ENCODE results near the gene OTOP1.
"Not testable (repeated sequence)": the region's sequence is repeated elsewhere in the genome, so short reads cannot be mapped to it uniquely, and the experiment has no call there.

OTOP1 gene

GRCh38 chr4:4233610-4234009, 6.9 kb upstream of the OTOP1 start:
- no peak for DNase-seq (ENCODE audit: low spot score)

- DNase-seq (ENCODE audit: low spot score) = no peak
These were observed 1.6 kb upstream of the OTOP1 start for GRCh38 chr4:4228356-4228668.

- DNase-seq (ENCODE audit: low spot score) = no peak
These were observed 1.0 kb upstream of the OTOP1 start for GRCh38 chr4:4227510-4228355.

GRCh38 chr4:4225915-4226605, 669 bp downstream of the OTOP1 start:
- no peak for DNase-seq (ENCODE audit: low spot score)

- no peak for DNase-seq (ENCODE audit: low spot score)
These were observed 9.6 kb downstream of the OTOP1 start for GRCh38 chr4:4217113-4217512.

GRCh38 chr4:4216648-4217047, 10.1 kb downstream of the OTOP1 start:
- no peak for DNase-seq (ENCODE audit: low spot score)

GRCh38 chr4:4213674-4214073, 13.1 kb downstream of the OTOP1 start:
- DNase-seq (ENCODE audit: low spot score) = not testable (repeated sequence)

GRCh38 chr4:4206204-4206603, 20.5 kb downstream of the OTOP1 start:
- no peak for DNase-seq (ENCODE audit: low spot score)

GRCh38 chr4:4204401-4204745, 22.4 kb downstream of the OTOP1 start:
- no peak for DNase-seq (ENCODE audit: low spot score)

- no peak for DNase-seq (ENCODE audit: low spot score)
These were observed 22.9 kb downstream of the OTOP1 start for GRCh38 chr4:4203688-4204400.

- DNase-seq (ENCODE audit: low spot score) = no peak
These were observed 24.2 kb downstream of the OTOP1 start for GRCh38 chr4:4202510-4202909.

- DNase-seq (ENCODE audit: low spot score) = no peak
These were observed 26.1 kb downstream of the OTOP1 start for GRCh38 chr4:4200624-4201023.

GRCh38 chr4:4195354-4195753, 31.4 kb downstream of the OTOP1 start:
- no peak for DNase-seq (ENCODE audit: low spot score)

GRCh38 chr4:4188557-4188956, 38.2 kb downstream of the OTOP1 start:
- DNase-seq (ENCODE audit: low spot score) = not testable (repeated sequence)

- DNase-seq (ENCODE audit: low spot score) = no peak
These were observed 41.2 kb downstream of the OTOP1 start for GRCh38 chr4:4185528-4185927.

GRCh38 chr4:4182835-4183568, 43.7 kb downstream of the OTOP1 start:
- DNase-seq (ENCODE audit: low spot score) = peak; percentile 37

GRCh38 chr4:4170596-4171150, 56.1 kb downstream of the OTOP1 start:
- no peak for DNase-seq (ENCODE audit: low spot score)

GRCh38 chr4:4167981-4168780, 58.5 kb downstream of the OTOP1 start:
- not testable (repeated sequence) for DNase-seq (ENCODE audit: low spot score)

GRCh38 chr4:4166986-4167385, 59.7 kb downstream of the OTOP1 start:
- not testable (repeated sequence) for DNase-seq (ENCODE audit: low spot score)

- DNase-seq (ENCODE audit: low spot score) = not testable (repeated sequence)
These were observed 60.9 kb downstream of the OTOP1 start for GRCh38 chr4:4165701-4166392.
